Left ventricle myocardium inferior (tissue), 1 donor: Measurements from ENCODE around the gene ST6GALNAC3. TPM values are rescaled to one million over a fixed set of nuclear protein-coding genes. Genes with fewer than 3 reads are reported as not detected.
A peak's percentile ranks its signal among the peaks of the same experiment; 100 is the strongest.

Experiments used
- DNase-seq: peaks from one replicate; pipeline ENCODE4 v3.0.0-alpha.2; 2020
- H3K27ac ChIP-seq: fragments of 200-600 bp; replicated peaks from 2 replicates; pipeline ENCODE4 v1.8.0; 2021
- H3K27me3 ChIP-seq: fragments of 200-600 bp; 2 replicates; pipeline ENCODE4 v1.8.0; 2021; ENCODE audit warnings: low read depth
- H3K36me3 ChIP-seq: fragments of 200-600 bp; 2 replicates; pipeline ENCODE4 v1.8.0; 2021
- H3K4me1 ChIP-seq: fragments of 200-600 bp; 2 replicates; pipeline ENCODE4 v1.8.0; 2021
- H3K4me3 ChIP-seq: fragments of 200-600 bp; 2 replicates; pipeline ENCODE4 v1.8.0; 2021; ENCODE audit warnings: mild to moderate bottlenecking, moderate library complexity
- H3K9me3 ChIP-seq: fragments of 200-600 bp; replicated peaks from 2 replicates; pipeline ENCODE4 v1.8.0; 2021
- CTCF ChIP-seq: fragments of 200-600 bp; IDR thresholded peaks from 2 replicates; pipeline ENCODE4 v1.8.0; 2021; ENCODE audit warnings: antibody characterized with exemption, mild to moderate bottlenecking, borderline replicate concordance
- intact Hi-C: fragments of 100-400 bp; cut with micrococcal nuclease; formaldehyde crosslinking; loops from one replicate; pipeline ENCODE4 v1.11.0; 2022
- total RNA-seq: library from RNA; stranded (reverse); fragmentation: NEBNext Ultra II Directional; extraction: Animal tissue kit (Norgen Biotek cat#: 25700); gene quantifications from one replicate; pipeline ENCODE4 v1.2.1, GENCODE V29; 2021
- donor health status: DM: no; HTN: yes; CAD: no; lungs with severe emphysema.

ST6GALNAC3 gene
- total RNA-seq, 1 donor from 2014 or later = 4.5 TPM

- Histone ChIP-seq H3K9me3 (no peaks in the 10 kb centered on the region), H3K27ac (no peak overlapping the region), H3K4me1 (no peaks in the 10 kb centered on the region), H3K27me3 (no peaks in the 10 kb centered on the region), H3K36me3 (no peaks in the 10 kb centered on the region), H3K4me3 (no peak overlapping the region)
- no peak for DNase-seq
- no peak for TF ChIP-seq CTCF
- intact Hi-C loops = no loop called here
Measured at GRCh38 chr1:76313304-76313703, 238.8 kb downstream of the ST6GALNAC3 start.

GRCh38 chr1:76314730-76315129 lies 240.2 kb downstream of the ST6GALNAC3 start:
- Histone ChIP-seq H3K27ac (no peak overlapping the region), H3K36me3 (no peaks in the 10 kb centered on the region), H3K27me3 (no peaks in the 10 kb centered on the region), H3K4me3 (no peak overlapping the region), H3K4me1 (no peaks in the 10 kb centered on the region), H3K9me3 (no peaks in the 10 kb centered on the region)
- DNase-seq = no peak
- TF ChIP-seq CTCF = no peak
- intact Hi-C loops = no loop called here

GRCh38 chr1:76317299-76317900 lies 242.9 kb downstream of the ST6GALNAC3 start:
- no peaks in the 10 kb centered on the region for H3K9me3 ChIP-seq
- H3K4me1 ChIP-seq = no peaks in the 10 kb centered on the region
- no peaks in the 10 kb centered on the region for H3K27me3 ChIP-seq
- H3K27ac ChIP-seq = no peak overlapping the region
- DNase-seq = no peak
- no peak overlapping the region for H3K4me3 ChIP-seq
- no peak for TF ChIP-seq CTCF
- no peaks in the 10 kb centered on the region for H3K36me3 ChIP-seq
- intact Hi-C loops = no loop called here

- no peak for DNase-seq
- H3K9me3 ChIP-seq = no peaks in the 10 kb centered on the region
- no peaks in the 10 kb centered on the region for H3K27me3 ChIP-seq
- no peaks in the 10 kb centered on the region for H3K4me1 ChIP-seq
- no peak overlapping the region for H3K4me3 ChIP-seq
- intact Hi-C loops = loop anchor here (10.0 kb wide), 1 partner anchor 804 kb away; no protein-coding TSS in a partner anchor
- no peak overlapping the region for H3K27ac ChIP-seq
- H3K36me3 ChIP-seq = no peaks in the 10 kb centered on the region
- TF ChIP-seq CTCF = peak; percentile 86
Measured at GRCh38 chr1:76330991-76331603, 256.6 kb downstream of the ST6GALNAC3 start.

GRCh38 chr1:76335882-76336281 lies 261.3 kb downstream of the ST6GALNAC3 start:
- no peak for DNase-seq
- Histone ChIP-seq H3K27ac (no peak overlapping the region), H3K4me3 (no peak overlapping the region), H3K4me1 (peaks cover 16% of the 10 kb centered on the region), H3K9me3 (no peaks in the 10 kb centered on the region), H3K36me3 (no peaks in the 10 kb centered on the region), H3K27me3 (no peaks in the 10 kb centered on the region)
- intact Hi-C loops = loop anchor here (10.0 kb wide), 1 partner anchor 799 kb away; no protein-coding TSS in a partner anchor
- TF ChIP-seq CTCF = no peak
